Peyer's patch (tissue), 4 donors: ENCODE results near the gene BRAF. TPM values are rescaled to one million over a fixed set of nuclear protein-coding genes. Genes with fewer than 3 reads are reported as not detected.
"Not testable (repeated sequence)": the region's sequence is repeated elsewhere in the genome, so short reads cannot be mapped to it uniquely, and the experiment has no call there.

Source experiments
- DNase-seq, 3 donors: peaks; one replicate each; pipeline ENCODE4 v3.0.0-alpha.2; 2017 to 2019
- H3K27ac ChIP-seq, 4 donors: fragments of 200-600 bp; sonication (generic); one replicate each; pipeline ENCODE4 v1.5.1; 2016 to 2019
- H3K27me3 ChIP-seq, 2 donors: fragments of 200-600 bp; sonication (generic); one replicate each; pipeline ENCODE4 v1.5.1; 2019
- H3K36me3 ChIP-seq, 3 donors: fragments of 200-600 bp; sonication (generic); one replicate each; pipeline ENCODE4 v1.5.1; 2016 to 2019
- H3K4me1 ChIP-seq, 4 donors: fragments of 200-600 bp; sonication (generic); one replicate each; pipeline ENCODE4 v1.5.1; 2016 to 2019
- H3K4me3 ChIP-seq, 4 donors: fragments of 200-600 bp; sonication (generic); 1 replicate in 3 of 4; 2 replicates in 1 of 4; pipeline ENCODE4 v1.5.1; 2016 to 2019; ENCODE audit warnings: mild to moderate bottlenecking in 1 of 4
- H3K9me3 ChIP-seq, 4 donors: fragments of 200-600 bp; sonication (generic); one replicate each; pipeline ENCODE4 v1.5.1; 2016 to 2019; ENCODE audit warnings: mild to moderate bottlenecking in 1 of 4
- CTCF ChIP-seq, 6 experiments: fragments of 450-650 bp in 4 of 6; fragments of 200-600 bp in 2 of 6; sonication (generic) in 1 of 6; IDR thresholded peaks; one replicate each; pipeline ENCODE4 v1.5.1; 2017 to 2019; ENCODE audit warnings: antibody characterized with exemption in 6 of 6, mild to moderate bottlenecking in 3 of 6, moderate library complexity in 1 of 6
- POLR2A ChIP-seq, 2 donors: fragments of 450-650 bp; IDR thresholded peaks; one replicate each; pipeline ENCODE4 v1.5.1; 2017; ENCODE audit warnings: antibody characterized with exemption in 2 of 2, mild to moderate bottlenecking in 2 of 2, moderate library complexity in 2 of 2
- small RNA-seq, 2 donors: library from RNA; depleted of rRNA; stranded (forward); fragments of <200 nt; gene quantifications; one replicate each; pipeline ENCODE3, GENCODE V24; 2016
- total RNA-seq, 4 donors: library from RNA; depleted of rRNA; stranded (reverse); fragments of >200 nt; gene quantifications; one replicate each; pipeline ENCODE4 v1.1.0, GENCODE V29; 2016

Gene BRAF
- total RNA-seq, 4 donors from 2014 or later = 26.3 to 97.4 (median 47.6) TPM

GRCh38 chr7:140671966-140672365, 252.8 kb downstream of the BRAF start:
- Histone ChIP-seq H3K9me3 (no peaks in the 10 kb centered on the region), H3K36me3 (no peaks in the 10 kb centered on the region), H3K27me3 (no peaks in the 10 kb centered on the region), H3K4me3 (no peak overlapping the region), H3K27ac (no peak overlapping the region), H3K4me1 (peaks cover 0 to 25% (median 8%) of the 10 kb centered on the region in 4 donors)
- TF ChIP-seq POLR2A (IDR thresholded peaks at IDR 0.05) (no peak), CTCF (IDR thresholded peaks at IDR 0.05) (no peak)
- peak in 2 of 3 donors; percentile 44 to 45 for DNase-seq

- no peaks in the 10 kb centered on the region for H3K9me3 ChIP-seq
- no peak overlapping the region for H3K4me3 ChIP-seq
- H3K36me3 ChIP-seq = no peaks in the 10 kb centered on the region
- peaks cover 0 to 23% (median 8%) of the 10 kb centered on the region in 4 donors for H3K4me1 ChIP-seq
- H3K27me3 ChIP-seq = no peaks in the 10 kb centered on the region
- TF ChIP-seq CTCF (IDR thresholded peaks at IDR 0.05) (no peak), POLR2A (IDR thresholded peaks at IDR 0.05) (no peak)
- H3K27ac ChIP-seq = no peak overlapping the region
- DNase-seq = peak in 2 of 3 donors; percentile 12 to 33
These were observed 254.3 kb downstream of the BRAF start for GRCh38 chr7:140670343-140670935.

- H3K9me3 ChIP-seq, H3K27ac ChIP-seq, H3K4me3 ChIP-seq, H3K27me3 ChIP-seq, H3K36me3 ChIP-seq: not testable (repeated sequence)
- peaks cover 0 to 17% (median 6%) of the 10 kb centered on the region in 4 donors for H3K4me1 ChIP-seq
- DNase-seq = peak in 1 of 3 donors; percentile 25
These were observed 254.9 kb downstream of the BRAF start for GRCh38 chr7:140669862-140670261.

- no peak for DNase-seq
- Histone ChIP-seq H3K9me3 (no peaks in the 10 kb centered on the region), H3K27me3 (no peaks in the 10 kb centered on the region), H3K4me3 (no peak overlapping the region), H3K36me3 (no peaks in the 10 kb centered on the region), H3K4me1 (peaks cover 0 to 12% (median 6%) of the 10 kb centered on the region in 4 donors), H3K27ac (no peak overlapping the region)
- no peak for TF ChIP-seq CTCF (IDR thresholded peaks at IDR 0.05)
These were observed 255.4 kb downstream of the BRAF start for GRCh38 chr7:140669352-140669751.

Small RNA genes lying within 50 kb of the gene (small RNA-seq; reads per million reads assigned to genes)
- 0 reads per million in 2 donors for gene AC006006.1
- gene RNU6-85P = 0 reads per million in 2 donors

Other genes with a start within 250 kb of the BRAF start
- gene NDUFB2, start 228.2 kb downstream of the BRAF start, total RNA-seq = 100 to 1,000 TPM; 128 to 216 (median 173) TPM
- 10 to 100 TPM in 3 of 4 donors, 1 to 10 TPM in 1; 8.3 to 35.5 (median 22.5) TPM for gene MRPS33, start 90.0 kb upstream of the BRAF start, total RNA-seq
- under 1 TPM in 3 of 4 donors, not detected in 1; under 0.01 to 0.66 (median 0.13) TPM for gene TMEM178B, start 149.1 kb upstream of the BRAF start, total RNA-seq